NT2/D1 (cell line): ENCODE results near the gene TMEM242.

Experiments used
- SUZ12 ChIP-seq: IDR thresholded peaks from 2 replicates; pipeline ENCODE4 v1.6.1; 2011; ENCODE audit not compliant: insufficient read length, insufficient read depth; ENCODE audit errors: extremely low read depth
- YY1 ChIP-seq: IDR thresholded peaks from 2 replicates; pipeline ENCODE4 v1.6.1; 2011; ENCODE audit not compliant: insufficient read length, insufficient read depth
- ZNF274 ChIP-seq: IDR thresholded peaks from 2 replicates; pipeline ENCODE4 v1.6.1; 2011; ENCODE audit warnings: mild to moderate bottlenecking, low read depth, low read length

- no peak for TF ChIP-seq ZNF274
- no peak for TF ChIP-seq YY1
- no peak for TF ChIP-seq SUZ12
These were observed 78.5 kb downstream of the TMEM242 start for GRCh38 chr6:157244780-157245179.
